K562 (cell line): ENCODE results near the gene PPP1R14B. TPM values are rescaled to one million over a fixed set of nuclear protein-coding genes. Genes with fewer than 3 reads are reported as not detected.

Experiments used
- CAMTA2 ChIP-seq: fragments of 250-450 bp; sonication (Bioruptor Pico); conservative IDR thresholded peaks from 2 replicates; pipeline ENCODE4 v1.5.1; 2022
- CBFB ChIP-seq: sonication (generic); formaldehyde crosslinking; IDR thresholded peaks from 2 replicates; pipeline ENCODE4 v1.4.0; 2020; ENCODE audit warnings: mild to moderate bottlenecking, missing genetic modification reagents
- CCNT2 ChIP-seq: IDR thresholded peaks from 2 replicates; pipeline ENCODE4 v1.6.1; 2011; ENCODE audit warnings: borderline replicate concordance, low read depth, mild to moderate bottlenecking, moderate library complexity, mixed read lengths, low read length; ENCODE audit not compliant: insufficient read length; ENCODE audit errors: extremely low read depth
- CREB1 ChIP-seq, 2 experiments: sonication (generic) in 1 of 2; formaldehyde crosslinking in 1 of 2; IDR thresholded peaks; 2 replicates each; pipeline versions ENCODE4 v1.6.1 to v1.8.0; 2012 to 2022; ENCODE audit warnings: inconsistent platforms in 1 of 2, mild to moderate bottlenecking in 1 of 2, missing genetic modification reagents in 1 of 2, moderate library complexity in 1 of 2
- E2F6 ChIP-seq, 2 experiments: IDR thresholded peaks; 2 replicates each; pipeline ENCODE4 v1.6.1; 2011; ENCODE audit warnings: borderline replicate concordance in 1 of 2, control low read depth in 1 of 2, low read depth in 1 of 2, low read length in 1 of 2, mild to moderate bottlenecking in 1 of 2, mixed read lengths in 1 of 2, moderate library complexity in 1 of 2; ENCODE audit not compliant: insufficient read depth in 1 of 2, insufficient read length in 1 of 2, poor library complexity in 1 of 2, severe bottlenecking in 1 of 2; ENCODE audit errors: extremely low read depth in 1 of 2
- ERF ChIP-seq: fragments of 450-650 bp; formaldehyde crosslinking; IDR thresholded peaks from 2 replicates; pipeline ENCODE4 v1.4.0; 2020; ENCODE audit warnings: mild to moderate bottlenecking, mixed read lengths
- ETS1 ChIP-seq: conservative IDR thresholded peaks from 2 replicates; pipeline ENCODE4 v1.6.1; 2011; ENCODE audit warnings: low read depth, mild to moderate bottlenecking, low read length; ENCODE audit not compliant: control insufficient read depth
- GATAD2B ChIP-seq: fragments of 450-650 bp; IDR thresholded peaks from 2 replicates; pipeline ENCODE4 v1.6.1; 2017; ENCODE audit warnings: mild to moderate bottlenecking, borderline replicate concordance
- HDAC1 ChIP-seq, 2 experiments: fragments of 450-650 bp; IDR thresholded peaks; 2 replicates each; pipeline ENCODE4 v1.6.1; 2016 to 2017; ENCODE audit warnings: inconsistent platforms in 1 of 2, mild to moderate bottlenecking in 1 of 2, moderate library complexity in 1 of 2
- HNRNPL ChIP-seq: fragments of 200-400 bp; formaldehyde crosslinking; IDR thresholded peaks from 2 replicates; pipeline ENCODE4 v1.6.1; 2017; ENCODE audit warnings: low read depth, mild to moderate bottlenecking, low read length
- KDM5B ChIP-seq: fragments of 200-600 bp; sonication (generic); IDR thresholded peaks from 2 replicates; pipeline ENCODE4 v1.6.1; 2012; ENCODE audit warnings: low read depth, mild to moderate bottlenecking, moderate library complexity, low read length, control low read depth, inconsistent platforms; ENCODE audit not compliant: insufficient replicate concordance
- PHB2 ChIP-seq: fragments of 450-650 bp; IDR thresholded peaks from 2 replicates; pipeline ENCODE4 v1.6.1; 2017; ENCODE audit warnings: low read depth
- SMAD3 ChIP-seq: fragments of 450-650 bp; formaldehyde crosslinking; conservative IDR thresholded peaks from 2 replicates; pipeline ENCODE4 v1.4.0; 2020; ENCODE audit warnings: mild to moderate bottlenecking
- SMAD4 ChIP-seq: fragments of 250-450 bp; sonication (Bioruptor Pico); conservative IDR thresholded peaks from 2 replicates; pipeline ENCODE4 v1.8.0; 2021; ENCODE audit warnings: inconsistent platforms, mild to moderate bottlenecking, moderate library complexity
- SMARCA5 ChIP-seq: fragments of 450-650 bp; IDR thresholded peaks from 2 replicates; pipeline ENCODE4 v1.6.1; 2016
- SOX6 ChIP-seq: fragments of 450-650 bp; IDR thresholded peaks from 2 replicates; pipeline ENCODE4 v1.6.1; 2014; ENCODE audit warnings: mild to moderate bottlenecking
- SREBF1 ChIP-seq: fragments of 150-350 bp; IDR thresholded peaks from 2 replicates; pipeline ENCODE4 v1.6.1; 2014; ENCODE audit warnings: antibody characterized with exemption, low read depth, low read length, borderline replicate concordance
- STAG1 ChIP-seq: sonication (generic); formaldehyde crosslinking; IDR thresholded peaks from 2 replicates; pipeline ENCODE4 v1.5.0; 2020; ENCODE audit warnings: missing genetic modification reagents, borderline replicate concordance
- ZBTB7A ChIP-seq: IDR thresholded peaks from 2 replicates; pipeline ENCODE4 v1.6.1; 2011; ENCODE audit warnings: low read depth, mild to moderate bottlenecking, low read length, moderate library complexity, borderline replicate concordance; ENCODE audit not compliant: control insufficient read depth
- ZNF655 ChIP-seq: fragments of 250-450 bp; sonication (Bioruptor Pico); IDR thresholded peaks from 2 replicates; pipeline ENCODE4 v1.5.0; 2021
- polyA plus RNA-seq, 8 experiments: library from polyadenylated mRNA; depleted of rRNA in 4 of 8; stranded (reverse) in 5 of 8; unstranded in 3 of 8; fragments of >200 nt; fragmentation: Nextera tagmentation in 2 of 8; fragmentation: Illumina TruSeq in 1 of 8; extraction: Ambion mirVana in 2 of 8; extraction: Trizol in 1 of 8; gene quantifications; 2 replicates each; pipeline versions ENCODE4 v1.2.1 to v1.2.3, GENCODE V29; 2011 to 2014; ENCODE audit warnings: inconsistent platforms in 1 of 8, missing spikeins in 1 of 8
- total RNA-seq, 7 experiments: library from RNA; depleted of rRNA in 6 of 7; stranded (reverse); fragments of >200 nt in 6 of 7; fragmentation: Illumina TruSeq in 2 of 7; extraction: Trizol in 2 of 7; gene quantifications; 2 replicates each; pipeline versions ENCODE4 v1.2.1 to v1.2.3, GENCODE V29; 2011 to 2021; ENCODE audit warnings: low replicate concordance in 1 of 7
- TF ChIP-seq, protein P1 (sequence below): fragments of 250-450 bp; sonication (Bioruptor Pico); IDR thresholded peaks from 2 replicates; pipeline ENCODE4 v1.8.0; 2021; ENCODE audit warnings: borderline replicate concordance, mild to moderate bottlenecking, moderate library complexity; ENCODE audit not compliant: poor library complexity, severe bottlenecking

Gene PPP1R14B
- total and polyA plus RNA-seq, 9 of the 15 experiments (the other 6 are each of a cell fraction or from before 2014, with no cell fraction given): 7.7 to 566 (median 212) TPM

DNA sequence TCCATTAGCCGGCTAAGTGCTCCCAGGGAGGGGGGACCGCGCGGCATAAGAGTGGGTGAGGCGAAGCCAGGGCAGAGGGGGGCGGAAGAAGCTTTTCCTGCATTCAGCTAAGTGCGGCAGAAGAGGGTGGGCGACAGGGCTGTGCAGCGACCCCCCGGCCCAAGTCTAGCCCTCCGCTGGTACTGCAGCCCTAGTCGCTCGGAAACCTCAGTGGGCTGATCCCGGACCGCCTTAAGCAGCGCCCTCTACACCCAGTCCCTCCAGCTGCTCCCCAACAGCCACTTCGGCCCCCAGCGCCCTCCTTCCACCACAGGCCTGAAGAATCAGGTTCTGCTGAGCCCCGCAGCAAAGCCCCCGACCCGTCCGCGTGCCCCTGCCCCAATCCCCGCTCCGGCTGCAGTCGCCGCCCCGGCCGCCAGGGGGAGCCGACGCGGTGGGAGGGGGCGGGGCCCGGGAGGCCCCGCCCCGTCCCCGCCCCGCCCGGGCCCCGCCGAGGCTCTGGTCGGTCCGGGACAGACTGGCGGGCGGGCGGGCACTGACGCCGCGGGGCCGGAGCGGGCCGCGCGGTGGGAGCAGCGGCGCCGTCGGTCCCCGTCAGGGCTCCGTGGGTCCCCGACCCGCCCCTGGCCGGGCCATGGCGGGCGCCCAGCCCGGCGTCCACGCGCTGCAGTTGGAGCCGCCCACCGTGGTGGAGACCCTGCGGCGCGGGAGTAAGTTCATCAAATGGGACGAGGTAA is 4.4 kb upstream of the PPP1R14B start, which contains the start of gene PLCB3 (continued):
- no peak for TF ChIP-seq ZNF655
- TF ChIP-seq GATAD2B: peak; percentile 87
- TF ChIP-seq SMAD3 (CRISPR knock-in tag): no peak
- TF ChIP-seq SREBF1: no peak
- no peak for TF ChIP-seq SMARCA5
- TF ChIP-seq CREB1 (IDR thresholded peaks at IDR 0.05): no peak
- peak; percentile 45; the same call in 1 of the 2 replicates for TF ChIP-seq CREB1 (CRISPR knock-in tag; IDR thresholded peaks at IDR 0.05)
- TF ChIP-seq CAMTA2 (CRISPR knock-in tag): no peak
- peak; percentile 97 for TF ChIP-seq ZBTB7A
- TF ChIP-seq SMAD4 (CRISPR knock-in tag): peak; percentile 59; the same call in 1 of the 2 replicates
- TF ChIP-seq CCNT2: peak; percentile 66
- peak in 1 of 2 experiments; percentile 60 for TF ChIP-seq E2F6 (IDR thresholded peaks at IDR 0.05; ENCODE audit: borderline replicate concordance in 1 of 2, extremely low read depth in 1 of 2, insufficient read depth in 1 of 2, insufficient read length in 1 of 2, low read depth in 1 of 2, low read length in 1 of 2, poor library complexity in 1 of 2, severe bottlenecking in 1 of 2)
- TF ChIP-seq ERF (CRISPR knock-in tag): 0 out of 2 replicates have a peak, but pooled peaks have one; percentile 19
- TF ChIP-seq SOX6: no peak
- peak; percentile 56; the same call in 1 of the 2 replicates for TF ChIP-seq ETS1
- no peak for TF ChIP-seq PHB2
- TF ChIP-seq HDAC1 (IDR thresholded peaks at IDR 0.05): peak in 1 of 2 experiments; percentile 56; a peak in 1 of 4 replicates
- TF ChIP-seq STAG1 (CRISPR knock-in tag): no peak
- TF ChIP-seq HNRNPL: no peak
- peak; percentile 76 for TF ChIP-seq KDM5B
- no peak for TF ChIP-seq CBFB (CRISPR knock-in tag)
- TF ChIP-seq, protein P1, sequence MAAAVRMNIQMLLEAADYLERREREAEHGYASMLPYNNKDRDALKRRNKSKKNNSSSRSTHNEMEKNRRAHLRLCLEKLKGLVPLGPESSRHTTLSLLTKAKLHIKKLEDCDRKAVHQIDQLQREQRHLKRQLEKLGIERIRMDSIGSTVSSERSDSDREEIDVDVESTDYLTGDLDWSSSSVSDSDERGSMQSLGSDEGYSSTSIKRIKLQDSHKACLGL: no peak
